Myocyte (in vitro differentiated cells): Measurements from ENCODE around the gene CRELD2. TPM values are rescaled to one million over a fixed set of nuclear protein-coding genes. Genes with fewer than 3 reads are reported as not detected.
"Not testable (repeated sequence)": the region's sequence is repeated elsewhere in the genome, so short reads cannot be mapped to it uniquely, and the experiment has no call there.

Experiments
- DNase-seq: peaks from one replicate; pipeline ENCODE4 v3.0.0-alpha.2; 2012; ENCODE audit warnings: low read depth
- total RNA-seq: library from RNA; depleted of rRNA; stranded (reverse); fragments of >200 nt; gene quantifications from 2 replicates; pipeline ENCODE4 v1.2.3, GENCODE V29; 2014

The CRELD2 gene
- total RNA-seq, 1 donor from 2014 or later = 120 TPM

- not testable (repeated sequence) for DNase-seq
Measured at GRCh38 chr22:49945042-49945794, 26.8 kb downstream of the CRELD2 start.

GRCh38 chr22:49946612-49947295 lies 28.3 kb downstream of the CRELD2 start:
- no peak for DNase-seq

- no peak for DNase-seq
Measured at GRCh38 chr22:49947296-49947622, 28.8 kb downstream of the CRELD2 start.

GRCh38 chr22:49948116-49948957 lies 29.9 kb downstream of the CRELD2 start:
- DNase-seq = no peak

- DNase-seq = no peak
Measured at GRCh38 chr22:49948958-49949913, 30.8 kb downstream of the CRELD2 start.

GRCh38 chr22:49949914-49950292 lies 31.5 kb downstream of the CRELD2 start:
- no peak for DNase-seq

GRCh38 chr22:49950396-49950994 lies 32.1 kb downstream of the CRELD2 start:
- DNase-seq = no peak

- DNase-seq = no peak
Measured at GRCh38 chr22:49951000-49951677, 32.7 kb downstream of the CRELD2 start.

- no peak for DNase-seq
Measured at GRCh38 chr22:49951678-49951985, 33.2 kb downstream of the CRELD2 start.

GRCh38 chr22:49951986-49952896 lies 33.8 kb downstream of the CRELD2 start:
- DNase-seq = no peak

- no peak for DNase-seq
Measured at GRCh38 chr22:49953027-49953679, 34.7 kb downstream of the CRELD2 start.

GRCh38 chr22:49953680-49954344 lies 35.4 kb downstream of the CRELD2 start:
- DNase-seq = peak; percentile 33

- DNase-seq = peak; percentile 82
Measured at GRCh38 chr22:49954354-49954753, 35.9 kb downstream of the CRELD2 start.

GRCh38 chr22:49954991-49955580 lies 36.7 kb downstream of the CRELD2 start:
- peak; percentile 25 for DNase-seq

GRCh38 chr22:49955581-49956417 lies 37.4 kb downstream of the CRELD2 start:
- DNase-seq = no peak

GRCh38 chr22:49956418-49956770 lies 38.0 kb downstream of the CRELD2 start:
- peak; percentile 64 for DNase-seq
